ENCODE results near the gene NTN1.
"Not testable (repeated sequence)": the region's sequence is repeated elsewhere in the genome, so short reads cannot be mapped to it uniquely, and the experiment has no call there.

NTN1 gene

GRCh38 chr17:9124554-9124935 is 103.2 kb downstream of the NTN1 start:
- DNase-seq, result no peak

GRCh38 chr17:9125722-9126121 is 104.4 kb downstream of the NTN1 start:
- DNase-seq, result no peak

- DNase-seq, result no peak
Observed at GRCh38 chr17:9127340-9127739, 106.0 kb downstream of the NTN1 start.

- DNase-seq, result no peak
Observed at GRCh38 chr17:9131371-9131770, 110.1 kb downstream of the NTN1 start.

GRCh38 chr17:9132291-9132690 is 111.0 kb downstream of the NTN1 start:
- no peak for DNase-seq

- DNase-seq, result no peak
Observed at GRCh38 chr17:9132944-9133610, 111.8 kb downstream of the NTN1 start.

- no peak for DNase-seq
Observed at GRCh38 chr17:9138161-9138717, 116.9 kb downstream of the NTN1 start.

- DNase-seq, result no peak
Observed at GRCh38 chr17:9139695-9140094, 118.4 kb downstream of the NTN1 start.

GRCh38 chr17:9140550-9141424 is 119.5 kb downstream of the NTN1 start:
- DNase-seq, result no peak

GRCh38 chr17:9141425-9141753 is 120.1 kb downstream of the NTN1 start:
- DNase-seq, result no peak

- no peak for DNase-seq
Observed at GRCh38 chr17:9142772-9143494, 121.6 kb downstream of the NTN1 start.

- no peak for DNase-seq
Observed at GRCh38 chr17:9144502-9145249, 123.4 kb downstream of the NTN1 start.

GRCh38 chr17:9146064-9146463 is 124.8 kb downstream of the NTN1 start:
- DNase-seq, result no peak

- no peak for DNase-seq
Observed at GRCh38 chr17:9148905-9149525, 127.7 kb downstream of the NTN1 start.

- DNase-seq, result no peak
Observed at GRCh38 chr17:9150446-9151090, 129.3 kb downstream of the NTN1 start.

- DNase-seq, result no peak
Observed at GRCh38 chr17:9151091-9151490, 129.8 kb downstream of the NTN1 start.

GRCh38 chr17:9151740-9152139 is 130.4 kb downstream of the NTN1 start:
- DNase-seq, result not testable (repeated sequence)

- DNase-seq, result no peak
Observed at GRCh38 chr17:9158544-9159452, 137.5 kb downstream of the NTN1 start.

- no peak for DNase-seq
Observed at GRCh38 chr17:9162275-9162985, 141.1 kb downstream of the NTN1 start.

GRCh38 chr17:9166788-9167187 is 145.5 kb downstream of the NTN1 start:
- no peak for DNase-seq

Data from central memory CD4-positive, alpha-beta T cell (primary cell).